ENCODE measurements around the gene CHRND.

DNA sequence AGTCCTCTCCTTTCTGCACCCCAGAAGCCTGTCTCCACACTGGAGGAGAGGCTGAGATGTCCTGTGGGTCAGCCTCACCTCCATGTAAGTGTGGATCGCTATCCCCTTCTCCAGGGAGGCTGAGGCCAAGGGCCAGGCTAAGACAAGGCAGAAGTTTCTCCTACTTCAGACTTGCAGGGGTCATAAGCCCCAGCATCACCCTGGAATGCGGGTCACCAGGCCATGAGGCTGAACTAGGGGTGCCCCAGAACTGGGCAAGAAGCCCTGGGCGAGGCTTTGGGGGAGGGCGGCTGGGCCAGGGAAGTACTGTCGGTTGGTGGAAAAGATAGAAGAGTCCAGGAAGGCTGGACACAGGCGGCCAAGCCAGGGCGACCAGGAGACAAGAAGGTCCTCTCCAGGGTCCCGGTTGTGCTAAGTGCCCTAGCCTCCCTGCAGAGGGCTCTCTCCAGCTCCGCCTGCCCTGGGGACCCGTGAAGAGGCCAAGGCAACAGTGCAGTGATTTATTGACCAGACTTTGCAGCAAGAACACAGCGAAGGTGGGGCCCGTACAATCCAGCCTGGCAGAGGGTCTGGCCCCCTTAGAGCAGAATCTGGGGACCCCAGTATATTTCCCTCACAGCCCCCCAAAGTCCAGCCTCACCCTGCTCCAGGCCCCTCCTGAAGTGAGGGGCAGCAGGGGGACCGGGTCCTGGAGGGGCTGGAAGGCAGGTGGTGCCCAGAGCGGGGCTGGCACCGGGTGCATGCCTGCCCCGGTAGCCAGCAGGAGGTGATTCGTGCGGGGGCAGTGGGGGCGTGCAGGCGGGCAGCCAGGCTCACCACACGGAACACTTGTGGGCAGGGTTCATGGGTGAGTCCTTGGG lies 46.4 kb upstream of the CHRND start:
- TF ChIP-seq, protein P1, sequence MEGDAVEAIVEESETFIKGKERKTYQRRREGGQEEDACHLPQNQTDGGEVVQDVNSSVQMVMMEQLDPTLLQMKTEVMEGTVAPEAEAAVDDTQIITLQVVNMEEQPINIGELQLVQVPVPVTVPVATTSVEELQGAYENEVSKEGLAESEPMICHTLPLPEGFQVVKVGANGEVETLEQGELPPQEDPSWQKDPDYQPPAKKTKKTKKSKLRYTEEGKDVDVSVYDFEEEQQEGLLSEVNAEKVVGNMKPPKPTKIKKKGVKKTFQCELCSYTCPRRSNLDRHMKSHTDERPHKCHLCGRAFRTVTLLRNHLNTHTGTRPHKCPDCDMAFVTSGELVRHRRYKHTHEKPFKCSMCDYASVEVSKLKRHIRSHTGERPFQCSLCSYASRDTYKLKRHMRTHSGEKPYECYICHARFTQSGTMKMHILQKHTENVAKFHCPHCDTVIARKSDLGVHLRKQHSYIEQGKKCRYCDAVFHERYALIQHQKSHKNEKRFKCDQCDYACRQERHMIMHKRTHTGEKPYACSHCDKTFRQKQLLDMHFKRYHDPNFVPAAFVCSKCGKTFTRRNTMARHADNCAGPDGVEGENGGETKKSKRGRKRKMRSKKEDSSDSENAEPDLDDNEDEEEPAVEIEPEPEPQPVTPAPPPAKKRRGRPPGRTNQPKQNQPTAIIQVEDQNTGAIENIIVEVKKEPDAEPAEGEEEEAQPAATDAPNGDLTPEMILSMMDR (IDR thresholded peaks at IDR 0.05): no peak
- no peak for TF ChIP-seq POLR2A (IDR thresholded peaks at IDR 0.05)

Data from heart left ventricle (tissue), 13 donors.